ENCODE measurements around the gene NDNF.

DNA sequence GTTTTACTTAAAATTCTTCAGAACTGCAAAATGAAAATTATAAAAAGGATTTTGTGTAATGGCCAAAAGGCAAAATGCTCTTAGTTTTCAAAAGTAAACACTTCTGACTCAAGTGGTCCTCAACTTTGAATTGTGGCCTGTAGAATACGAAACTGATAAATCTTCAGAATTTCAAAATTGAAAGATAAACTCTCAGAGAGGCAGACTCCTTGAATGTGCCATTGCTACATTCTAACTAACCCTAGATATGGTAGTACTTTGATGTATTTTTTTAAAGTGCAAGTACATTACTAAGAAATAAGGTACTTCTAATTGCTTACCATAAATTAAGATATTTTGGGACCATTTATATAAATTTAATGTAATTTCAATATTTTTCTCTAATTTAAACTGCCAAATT is 47.4 kb upstream of the NDNF start:
- TF ChIP-seq, protein P1, sequence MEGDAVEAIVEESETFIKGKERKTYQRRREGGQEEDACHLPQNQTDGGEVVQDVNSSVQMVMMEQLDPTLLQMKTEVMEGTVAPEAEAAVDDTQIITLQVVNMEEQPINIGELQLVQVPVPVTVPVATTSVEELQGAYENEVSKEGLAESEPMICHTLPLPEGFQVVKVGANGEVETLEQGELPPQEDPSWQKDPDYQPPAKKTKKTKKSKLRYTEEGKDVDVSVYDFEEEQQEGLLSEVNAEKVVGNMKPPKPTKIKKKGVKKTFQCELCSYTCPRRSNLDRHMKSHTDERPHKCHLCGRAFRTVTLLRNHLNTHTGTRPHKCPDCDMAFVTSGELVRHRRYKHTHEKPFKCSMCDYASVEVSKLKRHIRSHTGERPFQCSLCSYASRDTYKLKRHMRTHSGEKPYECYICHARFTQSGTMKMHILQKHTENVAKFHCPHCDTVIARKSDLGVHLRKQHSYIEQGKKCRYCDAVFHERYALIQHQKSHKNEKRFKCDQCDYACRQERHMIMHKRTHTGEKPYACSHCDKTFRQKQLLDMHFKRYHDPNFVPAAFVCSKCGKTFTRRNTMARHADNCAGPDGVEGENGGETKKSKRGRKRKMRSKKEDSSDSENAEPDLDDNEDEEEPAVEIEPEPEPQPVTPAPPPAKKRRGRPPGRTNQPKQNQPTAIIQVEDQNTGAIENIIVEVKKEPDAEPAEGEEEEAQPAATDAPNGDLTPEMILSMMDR (IDR thresholded peaks at IDR 0.05): no peak
- no peak for TF ChIP-seq POLR2A (IDR thresholded peaks at IDR 0.05)

Measured in esophagus squamous epithelium (tissue), 4 donors.